Liver (tissue), 9 donors: ENCODE measurements around the gene LCE1C. TPM values are rescaled to one million over a fixed set of nuclear protein-coding genes. Genes with fewer than 3 reads are reported as not detected.

Experiments
- DNase-seq: peaks from one replicate; pipeline ENCODE4 v3.0.0-alpha.2; 2017; ENCODE audit warnings: low spot score
- H3K27ac ChIP-seq, 2 donors: one replicate each; pipeline ENCODE4 v1.7.0; 2013; ENCODE audit warnings: inconsistent platforms in 2 of 2, low read length in 2 of 2, control low read depth in 1 of 2, low read depth in 1 of 2, mild to moderate bottlenecking in 1 of 2
- H3K27me3 ChIP-seq, 4 donors: one replicate each; pipeline versions ENCODE4 v1.6.1 to v1.7.0; 2013; ENCODE audit warnings: low read length in 3 of 4, inconsistent platforms in 1 of 4, mild to moderate bottlenecking in 1 of 4, moderate library complexity in 1 of 4; ENCODE audit not compliant: control insufficient read depth in 4 of 4, insufficient read depth in 4 of 4
- H3K36me3 ChIP-seq, 4 donors: one replicate each; pipeline versions ENCODE4 v1.6.1 to v1.7.0; 2013; ENCODE audit warnings: low read length in 3 of 4, mild to moderate bottlenecking in 3 of 4, low read depth in 1 of 4, moderate library complexity in 1 of 4; ENCODE audit not compliant: control insufficient read depth in 4 of 4, insufficient read depth in 3 of 4
- H3K4me1 ChIP-seq, 4 donors: one replicate each; pipeline versions ENCODE4 v1.6.1 to v1.7.0; 2013; ENCODE audit warnings: low read length in 3 of 4, mild to moderate bottlenecking in 3 of 4, moderate library complexity in 1 of 4; ENCODE audit not compliant: control insufficient read depth in 4 of 4, insufficient read depth in 4 of 4
- H3K4me3 ChIP-seq, 3 donors: one replicate each; pipeline versions ENCODE4 v1.6.1 to v1.7.0; 2013; ENCODE audit warnings: low read length in 3 of 3, control low read depth in 1 of 3, low read depth in 1 of 3, mild to moderate bottlenecking in 1 of 3
- H3K9ac ChIP-seq, 2 donors: one replicate each; pipeline ENCODE4 v1.7.0; 2013; ENCODE audit warnings: low read length in 2 of 2, mild to moderate bottlenecking in 2 of 2, moderate library complexity in 2 of 2, control low read depth in 1 of 2, low read depth in 1 of 2
- H3K9me3 ChIP-seq, 4 donors: one replicate each; pipeline versions ENCODE4 v1.6.1 to v1.7.0; 2013; ENCODE audit warnings: low read length in 3 of 4; ENCODE audit not compliant: control insufficient read depth in 4 of 4
- CTCF ChIP-seq: fragments of 150-350 bp; IDR thresholded peaks from 2 replicates; pipeline ENCODE4 v1.5.1; 2017; ENCODE audit warnings: improper control_type of control experiment, low read depth, low read length; ENCODE audit not compliant: missing input control
- EGR1 ChIP-seq, 2 donors: IDR thresholded peaks; 2 replicates each; pipeline ENCODE4 v1.6.1; 2016 to 2018; ENCODE audit warnings: antibody characterized with exemption in 2 of 2, low read depth in 2 of 2
- FOXA1 ChIP-seq: IDR thresholded peaks from 2 replicates; pipeline ENCODE4 v1.6.1; 2016; ENCODE audit warnings: antibody characterized with exemption
- FOXA2 ChIP-seq: IDR thresholded peaks from 2 replicates; pipeline ENCODE4 v1.6.1; 2016; ENCODE audit warnings: antibody characterized with exemption
- GABPA ChIP-seq, 2 donors: IDR thresholded peaks in 1 of 2; conservative IDR thresholded peaks in 1 of 2; 2 replicates each; pipeline ENCODE4 v1.6.1; 2016; ENCODE audit warnings: antibody characterized with exemption in 2 of 2, mild to moderate bottlenecking in 1 of 2, moderate library complexity in 1 of 2
- HNF4A ChIP-seq, 2 donors: conservative IDR thresholded peaks; 2 replicates each; pipeline ENCODE4 v1.6.1; 2016; ENCODE audit warnings: antibody characterized with exemption in 2 of 2, mild to moderate bottlenecking in 2 of 2
- HNF4G ChIP-seq: IDR thresholded peaks from 2 replicates; pipeline ENCODE4 v1.6.1; 2016; ENCODE audit warnings: antibody characterized with exemption
- JUND ChIP-seq, 2 donors: IDR thresholded peaks; 2 replicates each; pipeline ENCODE4 v1.6.1; 2016; ENCODE audit warnings: antibody characterized with exemption in 2 of 2
- RAD21 ChIP-seq, 2 donors: IDR thresholded peaks; 2 replicates each; pipeline ENCODE4 v1.6.1; 2016; ENCODE audit warnings: antibody characterized with exemption in 2 of 2, mild to moderate bottlenecking in 2 of 2
- REST ChIP-seq: IDR thresholded peaks from 2 replicates; pipeline ENCODE4 v1.6.1; 2016; ENCODE audit warnings: antibody characterized with exemption, mild to moderate bottlenecking
- RXRA ChIP-seq, 2 donors: IDR thresholded peaks; 2 replicates each; pipeline ENCODE4 v1.6.1; 2017 to 2018; ENCODE audit warnings: antibody characterized with exemption in 2 of 2, mild to moderate bottlenecking in 1 of 2
- SP1 ChIP-seq: IDR thresholded peaks from 2 replicates; pipeline ENCODE4 v1.6.1; 2018; ENCODE audit warnings: antibody characterized with exemption, mild to moderate bottlenecking
- TAF1 ChIP-seq: conservative IDR thresholded peaks from 2 replicates; pipeline ENCODE4 v1.6.1; 2016; ENCODE audit warnings: antibody characterized with exemption, mild to moderate bottlenecking
- YY1 ChIP-seq: IDR thresholded peaks from 2 replicates; pipeline ENCODE4 v1.6.1; 2016; ENCODE audit warnings: antibody characterized with exemption, mild to moderate bottlenecking
- WGBS: extraction: QIAGEN DNeasy Blood & Tissue Kit; methylation state at CpG from one replicate; pipeline ENCODE4 v1.1.7; 2013; 5-methylcytosine and 5-hydroxymethylcytosine counted together
- polyA plus RNA-seq, 2 donors: library from polyadenylated mRNA; stranded (reverse) in 1 of 2; unstranded in 1 of 2; fragments of 200-250 nt in 1 of 2; fragments of >200 nt in 1 of 2; fragmentation: Nextera tagmentation in 1 of 2; extraction: Ambion mirVana in 1 of 2; gene quantifications; one replicate each; pipeline versions ENCODE4 v1.2.1 to v1.2.3, GENCODE V29; 2013 to 2015
- total RNA-seq, 2 donors: library from RNA; depleted of rRNA; stranded (reverse); fragments of >200 nt; gene quantifications; one replicate each; pipeline ENCODE4 v1.2.3, GENCODE V29; 2014
- TF ChIP-seq, protein P1 (sequence below): IDR thresholded peaks from 2 replicates; pipeline ENCODE4 v1.6.1; 2016; ENCODE audit warnings: antibody characterized with exemption
- TF ChIP-seq, protein P2 (sequence below): IDR thresholded peaks from 2 replicates; pipeline ENCODE4 v1.6.1; 2016; ENCODE audit warnings: antibody characterized with exemption
- TF ChIP-seq, protein P3 (sequence below): IDR thresholded peaks from 2 replicates; pipeline ENCODE4 v1.6.1; 2016; ENCODE audit warnings: antibody characterized with exemption
- donor health status: healthy.
- donor health status: healthy.
- donor health status: healthy.
- donor health status: healthy.
- donor health status: healthy.

The LCE1C gene
- total and polyA plus RNA-seq, 4 donors: not detected

DNA sequence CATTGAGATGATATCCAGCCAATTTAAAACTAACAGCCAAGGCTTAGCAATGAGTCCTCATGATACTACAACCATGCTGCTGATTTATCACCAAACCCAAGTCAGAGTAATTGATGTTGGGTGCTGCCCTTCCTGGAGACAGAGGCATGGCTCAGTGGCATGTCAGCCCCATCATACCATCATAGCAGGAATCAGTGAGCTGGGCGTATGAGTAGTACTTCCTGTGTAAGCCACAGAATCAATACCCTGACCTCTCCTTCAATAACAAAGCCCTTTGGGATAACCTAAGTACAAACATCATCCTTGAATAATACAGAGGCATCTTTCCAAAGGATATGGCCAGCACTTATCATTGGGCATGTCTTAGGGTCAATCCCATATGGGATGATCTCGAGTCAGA lies 23.4 kb downstream of the LCE1C start:
- 52% methylated on average over 2 of the region's 2 CpGs for WGBS
- TF ChIP-seq, protein P1, sequence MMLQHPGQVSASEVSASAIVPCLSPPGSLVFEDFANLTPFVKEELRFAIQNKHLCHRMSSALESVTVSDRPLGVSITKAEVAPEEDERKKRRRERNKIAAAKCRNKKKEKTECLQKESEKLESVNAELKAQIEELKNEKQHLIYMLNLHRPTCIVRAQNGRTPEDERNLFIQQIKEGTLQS: no peak
- TF ChIP-seq HNF4A (conservative IDR thresholded peaks at IDR 0.05): no peak
- TF ChIP-seq JUND (IDR thresholded peaks at IDR 0.05): no peak
- Histone ChIP-seq H3K27ac (no peak overlapping the region), H3K4me1 (no peaks in the 10 kb centered on the region), H3K9ac (no peak overlapping the region), H3K9me3 (no peaks in the 10 kb centered on the region), H3K4me3 (no peak overlapping the region), H3K27me3 (peaks cover 0 to 4% (median 3%) of the 10 kb centered on the region in 4 donors), H3K36me3 (no peaks in the 10 kb centered on the region)
- DNase-seq: no peak

DNA sequence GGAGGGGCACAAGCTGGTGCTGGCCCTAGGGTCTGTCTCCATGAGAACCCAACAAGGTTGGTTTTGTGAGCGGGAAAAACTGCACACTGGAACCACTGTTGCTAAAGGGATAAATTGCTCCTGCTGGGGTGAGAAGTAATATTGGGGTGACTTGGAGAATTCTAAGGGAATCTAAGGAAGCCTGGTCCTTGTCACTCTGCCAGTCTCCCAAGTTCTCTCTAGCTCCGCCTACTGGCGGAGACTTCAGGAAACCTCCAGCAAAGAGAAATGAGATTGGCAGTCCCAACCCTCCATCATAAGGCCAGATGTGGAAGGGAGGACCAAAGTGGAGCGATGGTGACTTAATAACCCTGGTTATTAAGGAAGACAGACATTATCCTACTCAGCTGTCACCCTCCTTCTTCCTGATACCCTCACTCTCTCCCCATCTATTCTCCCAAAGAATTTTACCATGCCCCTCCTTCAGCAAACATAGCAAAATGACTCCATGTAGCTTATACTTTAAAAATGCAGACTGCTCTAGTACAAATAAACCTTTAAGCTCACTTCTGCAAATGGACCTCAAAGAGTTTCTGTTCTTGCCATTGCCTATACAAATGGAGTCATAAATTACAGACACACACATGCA lies 28.8 kb downstream of the LCE1C start:
- Histone ChIP-seq H3K4me3 (no peak overlapping the region), H3K9me3 (no peaks in the 10 kb centered on the region), H3K9ac (no peak overlapping the region), H3K27ac (no peak overlapping the region), H3K4me1 (no peaks in the 10 kb centered on the region), H3K36me3 (no peaks in the 10 kb centered on the region), H3K27me3 (peaks cover 0 to 7% (median 1%) of the 10 kb centered on the region in 4 donors)
- no peak for TF ChIP-seq JUND (IDR thresholded peaks at IDR 0.05)
- TF ChIP-seq GABPA (IDR thresholded peaks at IDR 0.05 in 1 of 2, conservative IDR thresholded peaks at IDR 0.05 in 1 of 2): no peak
- TF ChIP-seq, protein P2, sequence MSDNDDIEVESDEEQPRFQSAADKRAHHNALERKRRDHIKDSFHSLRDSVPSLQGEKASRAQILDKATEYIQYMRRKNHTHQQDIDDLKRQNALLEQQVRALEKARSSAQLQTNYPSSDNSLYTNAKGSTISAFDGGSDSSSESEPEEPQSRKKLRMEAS: no peak
- TF ChIP-seq, protein P1: no peak
- no peak for TF ChIP-seq TAF1
- TF ChIP-seq RXRA (IDR thresholded peaks at IDR 0.05): no peak
- TF ChIP-seq SP1: no peak
- no peak for TF ChIP-seq HNF4A (conservative IDR thresholded peaks at IDR 0.05)
- no peak for TF ChIP-seq FOXA2
- TF ChIP-seq, protein P3, sequence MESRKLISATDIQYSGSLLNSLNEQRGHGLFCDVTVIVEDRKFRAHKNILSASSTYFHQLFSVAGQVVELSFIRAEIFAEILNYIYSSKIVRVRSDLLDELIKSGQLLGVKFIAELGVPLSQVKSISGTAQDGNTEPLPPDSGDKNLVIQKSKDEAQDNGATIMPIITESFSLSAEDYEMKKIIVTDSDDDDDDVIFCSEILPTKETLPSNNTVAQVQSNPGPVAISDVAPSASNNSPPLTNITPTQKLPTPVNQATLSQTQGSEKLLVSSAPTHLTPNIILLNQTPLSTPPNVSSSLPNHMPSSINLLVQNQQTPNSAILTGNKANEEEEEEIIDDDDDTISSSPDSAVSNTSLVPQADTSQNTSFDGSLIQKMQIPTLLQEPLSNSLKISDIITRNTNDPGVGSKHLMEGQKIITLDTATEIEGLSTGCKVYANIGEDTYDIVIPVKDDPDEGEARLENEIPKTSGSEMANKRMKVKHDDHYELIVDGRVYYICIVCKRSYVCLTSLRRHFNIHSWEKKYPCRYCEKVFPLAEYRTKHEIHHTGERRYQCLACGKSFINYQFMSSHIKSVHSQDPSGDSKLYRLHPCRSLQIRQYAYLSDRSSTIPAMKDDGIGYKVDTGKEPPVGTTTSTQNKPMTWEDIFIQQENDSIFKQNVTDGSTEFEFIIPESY: no peak
- no peak for TF ChIP-seq YY1
- no peak for TF ChIP-seq CTCF
- no peak for TF ChIP-seq FOXA1
- no peak for TF ChIP-seq RAD21 (IDR thresholded peaks at IDR 0.05)
- no peak for TF ChIP-seq HNF4G
- TF ChIP-seq EGR1 (IDR thresholded peaks at IDR 0.05; ENCODE audit: low read depth in 2 of 2): no peak
- no peak for TF ChIP-seq REST
- WGBS: 58% methylated on average over 4 of the region's 4 CpGs
- DNase-seq: no peak
